GM12872 (cell line): ENCODE data around the gene JMJD6.

Experiments used
- CTCF ChIP-seq: IDR thresholded peaks from 3 replicates; pipeline ENCODE4 v1.5.1; 2011; ENCODE audit warnings: low read depth, mild to moderate bottlenecking, low read length, moderate library complexity; ENCODE audit not compliant: insufficient read depth

The JMJD6 gene

GRCh38 chr17:76677406-76677805, 49.0 kb downstream of the JMJD6 start:
- no peak for TF ChIP-seq CTCF

DNA sequence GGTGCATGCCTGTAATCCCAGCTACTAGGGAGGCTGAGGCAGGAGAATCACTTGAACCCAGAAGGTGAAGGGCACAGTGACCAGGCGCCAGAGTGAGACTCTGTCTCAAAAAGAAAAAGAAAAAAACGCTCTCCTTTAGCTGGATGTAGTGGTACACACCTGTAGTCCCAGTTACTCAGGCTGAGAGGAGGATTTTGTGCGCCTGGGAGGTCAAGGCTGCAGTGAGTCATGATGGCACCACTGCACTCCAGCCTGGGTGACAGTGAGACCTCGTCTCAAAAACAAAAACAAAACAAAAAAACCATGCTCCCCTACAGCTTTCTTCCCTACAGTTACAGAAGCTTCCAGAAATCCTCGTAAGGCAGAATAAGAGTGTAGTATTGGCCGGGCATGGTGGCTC, 49.8 kb downstream of the JMJD6 start:
- TF ChIP-seq CTCF, result no peak

- TF ChIP-seq CTCF, result no peak
Observed at GRCh38 chr17:76675648-76676047, 50.8 kb downstream of the JMJD6 start.

GRCh38 chr17:76674600-76674999, 51.8 kb downstream of the JMJD6 start:
- TF ChIP-seq CTCF, result no peak

- no peak for TF ChIP-seq CTCF
Observed at GRCh38 chr17:76673729-76674128, 52.7 kb downstream of the JMJD6 start.

DNA sequence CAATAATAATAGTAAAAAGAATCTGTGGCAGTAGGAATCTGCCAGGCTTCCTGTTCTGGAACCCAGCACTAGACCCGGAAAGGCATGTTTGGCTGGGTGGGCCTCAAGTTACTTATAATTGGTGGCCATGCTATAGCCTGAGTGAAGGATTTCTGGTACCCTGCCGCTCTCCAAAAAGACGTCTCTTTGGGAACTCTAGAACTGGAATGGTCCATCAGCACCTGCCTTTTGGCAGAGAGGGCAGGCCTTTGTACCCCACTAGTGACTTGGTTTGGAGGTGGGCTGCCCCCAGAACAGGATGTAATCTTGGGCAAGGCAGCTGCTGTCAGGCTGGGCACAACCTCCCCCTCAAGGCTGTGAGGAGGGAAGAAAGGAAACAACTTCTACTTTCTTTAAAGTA, 53.5 kb downstream of the JMJD6 start:
- TF ChIP-seq CTCF, result no peak

GRCh38 chr17:76672270-76672851, 54.0 kb downstream of the JMJD6 start:
- no peak for TF ChIP-seq CTCF

DNA sequence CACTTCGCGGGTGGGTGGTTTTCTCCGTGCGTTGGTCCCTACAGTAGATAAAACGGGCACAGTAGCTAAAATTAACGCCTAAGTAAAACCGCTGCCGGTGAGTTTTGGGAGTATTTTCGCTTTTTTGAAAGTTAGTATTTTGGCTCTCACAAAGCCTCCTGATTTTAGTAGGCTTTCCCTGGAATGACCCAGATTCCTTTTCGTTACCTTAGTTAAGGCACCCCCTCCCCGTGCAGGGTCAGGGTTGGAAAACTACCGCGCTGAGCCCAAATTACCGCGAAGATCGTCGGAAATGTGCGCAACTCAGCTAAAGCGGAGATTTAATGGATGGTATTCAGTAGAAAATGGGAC, 54.5 kb downstream of the JMJD6 start:
- no peak for TF ChIP-seq CTCF
